HG03175 (cell line): ENCODE data around the gene MORF4L1.
"Not testable (repeated sequence)": the region's sequence is repeated elsewhere in the genome, so short reads cannot be mapped to it uniquely, and the experiment has no call there.

Experiments used
- ATAC-seq: cut with Tn5 transposase; IDR thresholded peaks from one replicate; pipeline ENCODE4 v1.9.1; 2021; ENCODE audit warnings: mild to moderate bottlenecking, moderate library complexity; ENCODE audit not compliant: unreplicated experiment

Gene MORF4L1

GRCh38 chr15:78855746-78856145 lies 16.9 kb upstream of the MORF4L1 start:
- ATAC-seq = no peak

- ATAC-seq = peak; percentile 93
These were observed 12.5 kb upstream of the MORF4L1 start for GRCh38 chr15:78859971-78860719.

- ATAC-seq = not testable (repeated sequence)
These were observed 7.1 kb upstream of the MORF4L1 start for GRCh38 chr15:78865585-78865984.

DNA sequence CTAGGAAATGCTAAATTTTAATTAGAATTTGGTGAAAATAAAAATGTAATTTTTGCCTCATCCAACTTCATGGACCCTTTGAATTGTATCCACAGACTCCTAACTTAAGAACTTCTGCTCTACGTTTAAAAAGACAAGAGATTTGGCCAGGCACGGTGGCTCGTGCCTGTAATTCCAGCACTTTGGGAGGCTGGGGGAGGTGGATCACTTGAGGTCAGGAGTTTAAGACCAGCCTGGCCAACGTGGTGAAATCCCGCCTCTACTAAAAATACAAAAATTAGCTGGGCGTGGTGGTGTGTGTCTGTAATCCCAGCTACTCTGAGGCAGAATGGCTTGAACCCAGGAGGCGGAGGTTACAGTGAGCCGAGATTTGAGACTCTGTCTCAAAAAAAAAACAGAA lies 6.7 kb upstream of the MORF4L1 start:
- ATAC-seq = not testable (repeated sequence)

- ATAC-seq = no peak
These were observed 5.9 kb upstream of the MORF4L1 start for GRCh38 chr15:78866803-78867202.

DNA sequence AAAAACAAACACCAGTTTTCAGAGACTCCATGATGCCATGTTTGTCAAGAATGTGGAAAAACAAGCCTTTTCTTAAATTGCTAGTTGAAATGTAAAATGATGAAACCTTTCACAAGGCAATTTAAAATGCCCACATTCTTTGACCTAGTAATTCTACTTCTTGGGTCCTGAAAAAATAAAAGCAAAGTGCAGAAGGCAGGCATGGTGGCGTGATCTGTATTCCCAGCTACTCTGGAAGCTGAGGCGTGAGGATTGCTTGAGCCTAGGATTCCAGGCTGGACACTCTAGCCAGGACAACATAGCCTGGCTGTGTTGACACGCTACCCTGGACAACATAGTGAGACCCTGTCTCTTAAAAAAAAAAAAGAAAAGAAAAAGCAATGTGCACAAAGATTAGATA lies 4.3 kb upstream of the MORF4L1 start:
- ATAC-seq = no peak

DNA sequence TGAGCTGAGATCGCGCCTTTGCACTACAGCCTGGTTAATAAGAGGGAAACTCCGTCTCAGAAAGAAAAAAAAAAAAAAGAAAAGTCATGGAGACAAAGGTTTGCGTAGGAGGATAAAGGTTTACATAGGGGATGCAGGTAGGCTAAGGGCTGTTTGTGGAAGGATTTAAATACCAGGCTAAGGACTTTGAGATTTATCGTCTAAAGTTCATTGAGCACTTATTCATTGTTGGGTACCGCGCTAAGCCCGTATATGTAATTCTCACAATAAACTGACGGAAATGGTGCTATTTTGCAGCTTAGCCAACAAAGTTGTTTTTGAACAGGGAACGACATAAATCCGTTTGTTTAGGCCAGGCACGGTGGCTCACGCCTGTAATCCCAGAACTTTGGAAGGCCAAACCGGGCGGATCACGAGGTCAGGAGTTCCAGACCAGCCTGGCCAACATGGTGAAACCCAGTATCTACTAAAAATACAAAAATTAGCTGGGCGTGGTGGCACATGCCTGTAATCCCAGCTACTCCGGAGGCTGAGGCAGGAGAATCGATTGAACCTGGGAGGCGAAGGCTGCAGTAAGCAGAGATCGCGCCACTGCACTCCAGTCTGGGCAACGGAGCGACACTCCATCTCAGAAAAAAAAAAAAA lies 1.1 kb upstream of the MORF4L1 start:
- ATAC-seq = not testable (repeated sequence)

GRCh38 chr15:78872972-78873792 lies 492 bp downstream of the MORF4L1 start:
- ATAC-seq = peak; percentile 62

DNA sequence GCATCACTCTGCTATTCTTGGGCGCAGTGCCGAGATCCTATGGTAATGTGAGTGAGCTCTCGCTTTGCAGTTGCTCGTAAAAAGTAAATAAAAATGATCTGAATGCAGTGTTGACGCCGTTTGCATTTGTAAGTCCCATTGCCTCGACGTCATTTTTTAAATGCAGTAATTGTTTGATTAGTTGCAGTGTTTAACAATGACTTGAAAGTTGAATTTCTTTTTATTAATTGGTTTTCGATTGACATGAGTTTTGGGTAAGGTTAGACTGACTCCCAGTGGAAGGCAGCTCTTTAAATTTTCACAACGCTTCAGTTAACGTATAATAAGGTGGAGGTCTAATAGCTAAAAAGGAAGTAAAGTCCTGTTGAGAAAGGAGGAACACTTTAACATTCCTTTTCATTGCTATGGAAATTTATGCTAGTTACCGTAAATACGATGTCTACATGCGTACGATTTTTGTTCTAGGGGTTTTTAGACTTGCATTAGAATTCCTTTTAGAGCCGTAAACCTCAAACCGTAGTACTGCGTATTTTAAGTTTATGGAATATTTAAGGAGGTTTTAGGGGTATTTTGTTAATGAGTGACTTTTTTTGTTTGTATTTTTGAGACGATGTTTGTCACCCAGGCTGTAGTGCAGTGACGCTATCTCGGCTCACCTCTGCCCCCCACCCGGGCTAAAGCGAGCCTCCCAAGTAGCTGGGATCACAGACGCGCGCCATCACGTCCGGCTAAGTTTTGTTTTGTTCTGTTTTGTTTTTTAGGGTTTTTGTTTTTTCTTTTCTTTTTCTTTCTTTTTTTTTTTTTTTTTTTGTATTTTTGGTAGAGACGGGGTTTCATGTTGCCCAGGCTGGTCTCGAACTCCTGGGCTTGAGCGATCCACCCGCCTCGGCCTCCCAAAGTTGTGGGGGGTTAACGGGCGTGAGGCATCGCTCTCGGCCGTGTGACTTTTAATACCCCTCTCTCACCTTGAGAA lies 1.4 kb downstream of the MORF4L1 start:
- no peak for ATAC-seq

GRCh38 chr15:78875107-78875914 lies 2.6 kb downstream of the MORF4L1 start:
- ATAC-seq = no peak

DNA sequence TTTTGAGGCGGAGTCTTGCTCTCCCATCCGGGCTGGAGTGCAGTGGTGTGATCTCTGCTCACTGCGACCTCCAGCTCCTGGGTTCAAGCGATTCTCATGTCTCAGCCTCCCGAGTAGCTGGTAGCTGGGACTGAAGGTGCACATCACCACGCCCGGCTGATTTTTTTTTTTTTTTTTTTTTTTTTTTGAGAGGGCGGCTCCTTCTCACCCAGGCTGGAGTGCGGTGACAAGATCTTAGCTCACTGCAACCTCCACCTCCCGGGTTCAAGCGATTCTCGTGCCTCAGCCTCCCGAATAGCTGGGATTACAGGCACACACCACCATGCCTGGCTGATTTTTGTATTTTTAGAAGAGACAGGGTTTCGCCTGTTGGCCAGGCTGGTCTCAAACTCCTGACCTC lies 4.3 kb downstream of the MORF4L1 start:
- not testable (repeated sequence) for ATAC-seq

DNA sequence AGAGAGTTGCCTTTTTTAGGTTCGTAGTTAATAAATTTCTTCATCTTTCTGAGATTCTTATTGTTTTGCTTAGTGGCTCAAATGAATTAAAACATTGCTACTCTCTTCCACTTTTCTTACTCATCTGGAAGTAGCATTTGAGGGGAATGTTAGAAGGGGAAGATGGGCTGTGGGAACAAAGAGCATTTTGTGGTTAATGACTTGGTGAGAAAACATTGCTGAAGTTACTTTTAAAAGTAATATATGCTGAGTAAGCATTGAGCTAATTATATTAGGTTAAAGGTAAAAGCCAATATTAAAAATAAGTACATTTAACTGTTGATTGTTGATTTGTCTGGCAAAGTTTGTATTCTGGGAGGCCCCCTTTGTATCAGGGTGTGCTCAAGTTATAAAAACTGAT lies 5.7 kb downstream of the MORF4L1 start:
- ATAC-seq = no peak

GRCh38 chr15:78879517-78880241 lies 7.0 kb downstream of the MORF4L1 start:
- no peak for ATAC-seq

- no peak for ATAC-seq
These were observed 7.5 kb downstream of the MORF4L1 start for GRCh38 chr15:78880242-78880533.

- ATAC-seq = no peak
These were observed 8.1 kb downstream of the MORF4L1 start for GRCh38 chr15:78880813-78881212.

DNA sequence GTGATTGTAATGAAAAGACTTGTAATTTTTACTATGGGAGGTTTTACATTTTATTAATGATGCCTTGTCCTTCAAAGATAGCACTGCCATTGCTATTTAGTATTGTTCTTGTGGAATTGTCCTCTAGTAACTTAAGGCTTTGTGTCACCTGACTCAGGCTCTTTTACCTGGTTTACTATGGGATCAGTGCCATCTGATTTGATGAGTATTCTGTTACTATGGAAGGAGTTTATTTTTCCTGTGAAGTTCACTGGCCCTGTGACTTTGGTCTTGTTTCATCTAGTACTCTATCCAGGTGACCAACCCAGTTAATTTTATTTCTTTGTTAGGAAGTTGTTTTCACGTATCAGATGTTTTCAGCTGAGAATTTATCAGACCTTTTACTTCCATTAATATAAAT lies 9.0 kb downstream of the MORF4L1 start:
- no peak for ATAC-seq

- ATAC-seq = no peak
These were observed 16.3 kb downstream of the MORF4L1 start for GRCh38 chr15:78889000-78889399.

DNA sequence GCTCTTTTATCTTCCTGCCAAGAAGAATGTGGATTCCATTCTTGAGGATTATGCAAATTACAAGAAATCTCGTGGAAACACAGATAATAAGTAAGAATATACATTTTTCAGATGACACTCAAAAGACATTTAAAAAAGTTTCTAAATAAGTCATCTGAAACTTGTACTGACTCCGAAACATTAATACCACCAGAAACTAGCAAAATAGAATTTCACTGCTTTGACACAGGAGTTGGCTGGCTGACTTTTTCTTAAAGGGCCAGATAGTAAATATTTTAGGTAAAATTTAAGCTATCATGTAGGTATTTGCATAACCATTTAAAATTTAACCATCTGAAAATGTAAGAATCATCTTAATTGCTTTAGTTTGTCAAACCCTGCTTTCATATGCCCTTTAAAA lies 20.8 kb downstream of the MORF4L1 start:
- ATAC-seq = no peak

- ATAC-seq = no peak
These were observed 22.8 kb downstream of the MORF4L1 start for GRCh38 chr15:78895471-78895870.
